H1 (cell line): ENCODE measurements around the gene SPR. TPM values are rescaled to one million over a fixed set of nuclear protein-coding genes. Genes with fewer than 3 reads are reported as not detected.

Source experiments
- CTCF ChIA-PET: fragments of 300-600 bp; sonication (Branson Sonifier 250); formaldehyde crosslinking; loops from one replicate; lab custom pipeline; 2021; ENCODE audit not compliant: partially characterized antibody; lab: Charles Lee
- POLR2A ChIA-PET: fragments of 300-600 bp; sonication (Branson Sonifier 250); formaldehyde crosslinking; loops from one replicate; lab custom pipeline; 2021; ENCODE audit warnings: inconsistent platforms; ENCODE audit not compliant: partially characterized antibody; lab: Charles Lee
- DNase-seq, 2 experiments: peaks; one replicate each; pipeline versions ENCODE4 v3.0.0 to v3.0.0-alpha.2; 2010 to 2022; ENCODE audit warnings: low spot score in 2 of 2, low read depth in 1 of 2, mixed read lengths in 1 of 2
- FAIRE-seq: peaks from 2 replicates; lab custom pipeline; 2011; peaks lifted over from hg19 to GRCh38; lab: Jason Lieb, UNC
- H2AFZ ChIP-seq: 2 replicates; pipeline ENCODE4 v1.8.1; 2012; ENCODE audit warnings: low read length, inconsistent platforms
- H2AK5ac ChIP-seq: 2 replicates; pipeline ENCODE4 v1.6.1; 2013; ENCODE audit warnings: low read depth, low read length
- H2BK120ac ChIP-seq: replicated peaks from 2 replicates; pipeline ENCODE3; 2013; ENCODE audit warnings: low read depth, low read length, inconsistent platforms
- H2BK12ac ChIP-seq: 2 replicates; pipeline ENCODE4 v1.6.1; 2013; ENCODE audit warnings: low read depth, low read length
- H2BK15ac ChIP-seq: 2 replicates; pipeline ENCODE4 v1.6.1; 2013; ENCODE audit warnings: low read length
- H2BK20ac ChIP-seq: 2 replicates; pipeline ENCODE4 v1.6.1; 2013; ENCODE audit warnings: low read length
- H2BK5ac ChIP-seq: 2 replicates; pipeline ENCODE4 v1.6.1; 2013; ENCODE audit warnings: low read depth, low read length
- H3K14ac ChIP-seq: 2 replicates; pipeline ENCODE4 v1.6.1; 2013; ENCODE audit warnings: inconsistent platforms; ENCODE audit not compliant: insufficient read length
- H3K18ac ChIP-seq: 2 replicates; pipeline ENCODE4 v1.6.1; 2013; ENCODE audit warnings: low read length; ENCODE audit errors: extremely low read depth
- H3K23ac ChIP-seq: 2 replicates; pipeline ENCODE4 v1.6.1; 2013; ENCODE audit warnings: inconsistent platforms; ENCODE audit not compliant: insufficient read length
- H3K23me2 ChIP-seq: 2 replicates; pipeline ENCODE4 v1.6.1; 2013; ENCODE audit warnings: low read depth, low read length
- H3K27ac ChIP-seq: 2 replicates; pipeline ENCODE4 v1.6.1; 2011; ENCODE audit warnings: low read depth, low read length, inconsistent platforms
- H3K27me3 ChIP-seq, 4 experiments: replicated peaks in 1 of 4; 1 replicate in 1 of 4; 2 replicates in 3 of 4; pipeline versions ENCODE4 v1.6.1 to v1.8.1; 2011 to 2013; ENCODE audit warnings: low read length in 3 of 4, mild to moderate bottlenecking in 3 of 4, inconsistent platforms in 2 of 4, mixed read lengths in 2 of 4, moderate library complexity in 1 of 4; ENCODE audit not compliant: control insufficient read depth in 3 of 4, insufficient read depth in 3 of 4; ENCODE audit errors: extremely low read depth in 1 of 4
- H3K36me3 ChIP-seq, 4 experiments: 2 replicates each; pipeline versions ENCODE4 v1.6.1 to v1.8.1; 2011 to 2013; ENCODE audit warnings: mild to moderate bottlenecking in 4 of 4, low read length in 3 of 4, moderate library complexity in 2 of 4, control low read depth in 1 of 4, inconsistent platforms in 1 of 4; ENCODE audit not compliant: insufficient read depth in 4 of 4, control insufficient read depth in 2 of 4
- H3K4ac ChIP-seq: replicated peaks from 2 replicates; pipeline ENCODE3; 2013; ENCODE audit warnings: low read length, low read depth, mixed read lengths, inconsistent platforms; ENCODE audit not compliant: insufficient read length
- H3K4me1 ChIP-seq, 4 experiments: replicated peaks in 1 of 4; 1 replicate in 1 of 4; 2 replicates in 3 of 4; pipeline versions ENCODE4 v1.6.1 to v1.8.1; 2011 to 2013; ENCODE audit warnings: low read length in 3 of 4, inconsistent platforms in 2 of 4, mixed read lengths in 1 of 4; ENCODE audit not compliant: insufficient read depth in 4 of 4, control insufficient read depth in 3 of 4
- H3K4me2 ChIP-seq, 2 experiments: 2 replicates each; pipeline versions ENCODE4 v1.6.1 to v1.8.1; 2011 to 2013; ENCODE audit warnings: low read depth in 2 of 2, low read length in 2 of 2, control low read depth in 1 of 2, inconsistent platforms in 1 of 2, mild to moderate bottlenecking in 1 of 2; ENCODE audit not compliant: insufficient read depth in 1 of 2
- H3K4me3 ChIP-seq, 4 experiments: fragments of 200-600, 300-600 bp in 1 of 4; sonication (generic), shearing (Covaris generic), sonication (Bioruptor Twin) in 1 of 4; 2 replicates each; pipeline versions ENCODE4 v1.5.1 to v1.8.1; 2011 to 2016; ENCODE audit warnings: low read length in 4 of 4, low read depth in 3 of 4, control low read depth in 2 of 4, inconsistent platforms in 2 of 4, mild to moderate bottlenecking in 2 of 4, mixed read lengths in 1 of 4, moderate library complexity in 1 of 4; ENCODE audit not compliant: insufficient read depth in 2 of 4; ENCODE audit errors: extremely low read depth in 1 of 4
- H3K56ac ChIP-seq: replicated peaks from 2 replicates; pipeline ENCODE3; 2013; ENCODE audit warnings: low read depth, mild to moderate bottlenecking, mixed read lengths, low read length, inconsistent platforms; ENCODE audit not compliant: insufficient read length
- H3K79me1 ChIP-seq: 2 replicates; pipeline ENCODE4 v1.6.1; 2013; ENCODE audit warnings: low read depth, low read length, control low read depth
- H3K79me2 ChIP-seq, 2 experiments: 2 replicates each; pipeline versions ENCODE4 v1.6.1 to v1.8.1; 2012 to 2013; ENCODE audit warnings: low read length in 2 of 2, mild to moderate bottlenecking in 2 of 2, inconsistent platforms in 1 of 2; ENCODE audit not compliant: insufficient read depth in 2 of 2, control insufficient read depth in 1 of 2
- H3K9ac ChIP-seq, 4 experiments: replicated peaks in 1 of 4; 1 replicate in 1 of 4; 2 replicates in 3 of 4; pipeline versions ENCODE4 v1.6.1 to v1.8.1; 2011 to 2013; ENCODE audit warnings: low read depth in 3 of 4, low read length in 3 of 4, control low read depth in 2 of 4, mild to moderate bottlenecking in 2 of 4, moderate library complexity in 2 of 4, inconsistent platforms in 1 of 4; ENCODE audit errors: extremely low read depth in 1 of 4
- H3K9me3 ChIP-seq, 2 experiments: 2 replicates each; pipeline versions ENCODE4 v1.6.1 to v1.8.1; 2012 to 2013; ENCODE audit warnings: mild to moderate bottlenecking in 2 of 2, moderate library complexity in 2 of 2, control low read depth in 1 of 2, inconsistent platforms in 1 of 2, low read depth in 1 of 2, low read length in 1 of 2, mixed read lengths in 1 of 2; ENCODE audit not compliant: insufficient read depth in 2 of 2
- H4K20me1 ChIP-seq, 2 experiments: replicated peaks in 1 of 2; 2 replicates each; pipeline versions ENCODE3 to v1.8.1; 2011 to 2013; ENCODE audit warnings: inconsistent platforms in 2 of 2, low read length in 2 of 2, mild to moderate bottlenecking in 1 of 2; ENCODE audit not compliant: insufficient read depth in 2 of 2, control insufficient read depth in 1 of 2
- H4K5ac ChIP-seq: 2 replicates; pipeline ENCODE4 v1.6.1; 2013; ENCODE audit warnings: low read length, low read depth, mixed read lengths, inconsistent platforms; ENCODE audit not compliant: insufficient read length
- H4K8ac ChIP-seq: 2 replicates; pipeline ENCODE4 v1.8.0; 2013; ENCODE audit warnings: mild to moderate bottlenecking, moderate library complexity, low read length, inconsistent platforms; ENCODE audit not compliant: insufficient read depth; ENCODE audit errors: extremely low read depth
- H4K91ac ChIP-seq: replicated peaks from 2 replicates; pipeline ENCODE3; 2013; ENCODE audit warnings: low read length, mixed read lengths, inconsistent platforms; ENCODE audit not compliant: insufficient read length
- CHD1 ChIP-seq: IDR thresholded peaks from 2 replicates; pipeline ENCODE4 v1.6.1; 2012; ENCODE audit warnings: low read depth, low read length, improper control_type of control experiment
- WGBS, 2 experiments: shearing (Covaris generic) in 1 of 2; methylation state at CpG; one replicate each; pipeline versions ENCODE4 v1.1.6 to v1.1.7; 2013 to 2015; ENCODE audit warnings: low lambda C conversion rate in 2 of 2, mixed read lengths in 2 of 2, inconsistent platforms in 1 of 2, low coverage in 1 of 2, missing lambda C conversion rate in 1 of 2; ENCODE audit not compliant: insufficient replicate concordance in 2 of 2, insufficient coverage in 1 of 2, insufficient read length in 1 of 2; ENCODE audit errors: extremely low coverage in 1 of 2, missing lambda C conversion rate in 1 of 2; 5-methylcytosine and 5-hydroxymethylcytosine counted together
- polyA plus RNA-seq, 7 experiments: library from polyadenylated mRNA; depleted of rRNA in 3 of 7; stranded (reverse) in 5 of 7; unstranded in 2 of 7; fragments of >200 nt in 5 of 7; fragments of 200-250 nt in 2 of 7; gene quantifications; 1 replicate in 5 of 7; 2 replicates in 1 of 7; 4 replicates in 1 of 7; pipeline versions ENCODE4 v1.2.1 to v1.2.3, GENCODE V29; 2011 to 2013; ENCODE audit warnings: missing spikeins in 2 of 7, mixed read lengths in 2 of 7
- total RNA-seq: library from RNA; stranded (reverse); fragmentation: NEBNext Ultra II Directional; extraction: Animal tissue kit (Norgen Biotek cat#: 25700); gene quantifications from 2 replicates; pipeline ENCODE4 v1.2.1, GENCODE V29; 2021

SPR gene
- total and polyA plus RNA-seq, 2 of the 8 experiments (the other 6 are each of a cell fraction or from before 2014, with no cell fraction given): 4.5 to 11.5 TPM

DNA sequence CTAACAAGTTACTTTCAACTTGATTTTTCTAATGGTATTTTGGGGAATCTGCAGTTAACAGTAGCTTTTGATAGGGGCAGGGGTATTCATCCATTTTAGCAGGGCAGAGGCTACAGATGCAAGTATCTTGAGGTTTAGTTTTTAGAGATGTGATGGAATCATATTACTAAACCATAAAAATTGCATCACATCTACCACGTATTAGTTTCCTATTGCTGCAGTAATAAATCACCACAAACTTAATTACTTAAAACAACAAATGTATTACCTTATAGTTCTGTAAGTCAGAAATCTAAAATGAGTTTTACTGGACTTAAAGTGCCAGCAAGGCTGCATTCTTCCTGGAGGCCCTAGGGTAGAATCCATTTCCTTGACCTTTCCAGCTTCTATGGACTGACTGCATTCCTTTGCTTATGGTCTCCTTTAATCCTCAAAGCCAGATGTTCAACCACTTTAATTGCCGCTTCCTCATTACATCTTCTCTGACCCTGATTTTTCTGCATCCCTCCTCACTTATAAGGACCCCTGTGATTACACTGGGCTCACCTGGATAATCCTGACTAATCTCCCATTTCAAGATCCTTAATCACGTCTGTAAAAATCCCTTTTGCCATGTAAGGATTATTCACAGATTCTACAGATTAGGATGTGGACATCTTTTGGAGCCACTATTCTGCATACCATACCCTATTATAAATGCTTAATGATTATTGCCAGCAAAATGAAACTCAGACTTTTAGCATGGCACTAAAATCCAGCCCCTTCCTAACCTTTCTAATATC, 39.5 kb upstream of the SPR start:
- H3K4me1 ChIP-seq: peaks cover 0 to 4% (median 0%) of the 10 kb centered on the region in 4 experiments; a peak in 2 of 7 replicates
- H2BK12ac ChIP-seq: no peak overlapping the region
- no peak overlapping the region for H2BK120ac ChIP-seq
- H2BK15ac ChIP-seq: no peak overlapping the region
- H3K23me2 ChIP-seq: no peaks in the 10 kb centered on the region; the same call in 1 of the 2 replicates
- no peak for DNase-seq
- H3K4ac ChIP-seq: no peak overlapping the region
- WGBS, 2 experiments: 93% methylated on average over 3 of the region's 3 CpGs; no CpG with 5 or more reads in 1 of the 2 experiments
- H2AK5ac ChIP-seq: no peak overlapping the region
- no peak overlapping the region for H4K8ac ChIP-seq
- TF ChIP-seq CHD1: no peak
- H3K56ac ChIP-seq: no peak overlapping the region
- no peaks in the 10 kb centered on the region; a peak in 1 of 7 replicates for H3K27me3 ChIP-seq
- FAIRE-seq: no peak
- H3K36me3 ChIP-seq: no peaks in the 10 kb centered on the region
- no peaks in the 10 kb centered on the region for H3K79me2 ChIP-seq
- no peak overlapping the region for H3K23ac ChIP-seq
- ChIA-PET CTCF (interaction anchor here (1.1 to 3.8 kb wide), 9 partner anchors 12 to 127 kb away, joined by 3 to 18 read pairs (median 4); no protein-coding TSS in a partner anchor), POLR2A (no interaction called here)
- H4K5ac ChIP-seq: no peak overlapping the region
- no peak overlapping the region for H3K27ac ChIP-seq
- no peak overlapping the region for H2BK5ac ChIP-seq
- H4K91ac ChIP-seq: no peak overlapping the region
- no peak overlapping the region for H3K4me3 ChIP-seq
- H3K18ac ChIP-seq: no peak overlapping the region
- H2AFZ ChIP-seq: no peak overlapping the region
- no peaks in the 10 kb centered on the region for H4K20me1 ChIP-seq
- H3K4me2 ChIP-seq: no peak overlapping the region
- H3K79me1 ChIP-seq: no peaks in the 10 kb centered on the region
- H3K9ac ChIP-seq: no peak overlapping the region
- no peak overlapping the region for H2BK20ac ChIP-seq
- H3K14ac ChIP-seq: no peak overlapping the region
- H3K9me3 ChIP-seq: no peaks in the 10 kb centered on the region
